Gastrocnemius medialis (tissue), 4 donors: ENCODE measurements around the gene JOSD2. TPM values are rescaled to one million over a fixed set of nuclear protein-coding genes. Genes with fewer than 3 reads are reported as not detected.

ENCODE experiments used
- ATAC-seq, 2 donors: fragments of 150-250 bp; one replicate each; pipeline ENCODE4 v1.9.1; 2016
- DNase-seq, 2 donors: peaks; one replicate each; pipeline ENCODE4 v3.0.0-alpha.2; 2019
- H3K27ac ChIP-seq, 4 donors: fragments of 200-600 bp; sonication (generic); 1 replicate in 1 of 4; 2 replicates in 3 of 4; pipeline ENCODE4 v1.5.1; 2016 to 2018; ENCODE audit warnings: mild to moderate bottlenecking in 2 of 4, moderate library complexity in 1 of 4
- H3K27me3 ChIP-seq, 3 donors: fragments of 200-600 bp; sonication (generic) in 2 of 3; 1 replicate in 1 of 3; 2 replicates in 2 of 3; pipeline versions ENCODE4 v1.5.1 to v1.6.0; 2016 to 2019; ENCODE audit warnings: mild to moderate bottlenecking in 1 of 3, moderate library complexity in 1 of 3
- H3K36me3 ChIP-seq, 2 donors: fragments of 200-600 bp; sonication (generic) in 1 of 2; one replicate each; pipeline ENCODE4 v1.5.1; 2017 to 2018
- H3K4me1 ChIP-seq, 2 donors: fragments of 200-600 bp; sonication (generic) in 1 of 2; one replicate each; pipeline ENCODE4 v1.5.1; 2016 to 2017; ENCODE audit warnings: mild to moderate bottlenecking in 2 of 2
- H3K4me3 ChIP-seq, 4 donors: fragments of 200-600 bp; sonication (generic) in 3 of 4; 1 replicate in 1 of 4; 2 replicates in 3 of 4; pipeline ENCODE4 v1.5.1; 2016 to 2019; ENCODE audit warnings: mild to moderate bottlenecking in 2 of 4
- H3K9me3 ChIP-seq, 3 donors: fragments of 200-600 bp; sonication (generic) in 2 of 3; 1 replicate in 1 of 3; 2 replicates in 2 of 3; pipeline ENCODE4 v1.5.1; 2016 to 2019
- CTCF ChIP-seq, 5 experiments: fragments of 450-650 bp in 3 of 5; fragments of 200-600 bp in 2 of 5; sonication (generic) in 2 of 5; IDR thresholded peaks in 4 of 5; conservative IDR thresholded peaks in 1 of 5; 1 replicate in 4 of 5; 2 replicates in 1 of 5; pipeline ENCODE4 v1.5.1; 2016 to 2019; ENCODE audit warnings: antibody characterized with exemption in 5 of 5, mild to moderate bottlenecking in 3 of 5, moderate library complexity in 3 of 5
- POLR2A ChIP-seq, 2 donors: fragments of 450-650 bp; IDR thresholded peaks; one replicate each; pipeline ENCODE4 v1.6.1; 2017; ENCODE audit warnings: antibody characterized with exemption in 2 of 2, mild to moderate bottlenecking in 2 of 2, moderate library complexity in 2 of 2
- in situ Hi-C, 4 donors: fragments of 200-750 bp; cut with MboI; loops; one replicate each; pipeline versions ENCODE4 v1.15.0 to v1.8.0; 2017; ENCODE audit warnings: low sequenced_read_pairs in 4 of 4
- intact Hi-C: fragments of 100-400 bp; cut with DNase I; formaldehyde crosslinking; loops from one replicate; pipeline ENCODE4 v1.15.1; 2023; ENCODE audit warnings: low total_unique reads
- total RNA-seq, 4 donors: library from RNA; depleted of rRNA; stranded (reverse); fragments of >200 nt; gene quantifications; one replicate each; pipeline versions ENCODE4 v1.1.0 to v1.2.3, GENCODE V29; 2016

JOSD2 gene
- total RNA-seq, 4 donors from 2014 or later, result 22.1 to 36.9 (median 27.8) TPM

- ATAC-seq (no peak), DNase-seq (no peak)
- Histone ChIP-seq H3K4me3 (no peak overlapping the region), H3K36me3 (no peaks in the 10 kb centered on the region), H3K9me3 (no peaks in the 10 kb centered on the region), H3K27ac (no peak overlapping the region), H3K4me1 (no peaks in the 10 kb centered on the region), H3K27me3 (peaks cover 0 to 8% (median 4%) of the 10 kb centered on the region in 3 donors)
- TF ChIP-seq POLR2A (IDR thresholded peaks at IDR 0.05) (no peak), CTCF (IDR thresholded peaks at IDR 0.05 in 4 of 5, conservative IDR thresholded peaks at IDR 0.05 in 1 of 5) (no peak)
- intact Hi-C loops (loop anchor here (10.0 kb wide), 1 partner anchor 288 kb away; no protein-coding TSS in a partner anchor), in situ Hi-C loops (no loop called here)
These were observed 5.5 kb upstream of the JOSD2 start for GRCh38 chr19:50516456-50516855.

- Histone ChIP-seq H3K36me3 (no peaks in the 10 kb centered on the region), H3K9me3 (no peaks in the 10 kb centered on the region), H3K27ac (no peak overlapping the region), H3K4me3 (no peak overlapping the region), H3K4me1 (peaks cover 4 to 5% of the 10 kb centered on the region in 2 donors), H3K27me3 (peaks cover 0 to 8% (median 4%) of the 10 kb centered on the region in 3 donors)
- TF ChIP-seq CTCF (IDR thresholded peaks at IDR 0.05 in 4 of 5, conservative IDR thresholded peaks at IDR 0.05 in 1 of 5) (no peak), POLR2A (IDR thresholded peaks at IDR 0.05) (no peak)
- intact Hi-C loops, result loop anchor here (10.0 kb wide), 1 partner anchor 290 kb away; no protein-coding TSS in a partner anchor
- in situ Hi-C loops, result no loop called here
- DNase-seq, result no peak
- ATAC-seq, result no peak
These were observed 4.2 kb upstream of the JOSD2 start for GRCh38 chr19:50515168-50515561.

- Histone ChIP-seq H3K4me1 (peaks cover 7 to 9% of the 10 kb centered on the region in 2 donors), H3K27me3 (peaks cover 0 to 8% (median 4%) of the 10 kb centered on the region in 3 donors), H3K27ac (no peak overlapping the region), H3K9me3 (no peaks in the 10 kb centered on the region), H3K36me3 (no peaks in the 10 kb centered on the region), H3K4me3 (no peak overlapping the region)
- in situ Hi-C loops, result no loop called here
- intact Hi-C loops, result loop anchor here (5.0 to 10.0 kb wide), 2 partner anchors 290 to 853 kb away; partner anchors contain the start of genes CLDND2 and ETFB
- ATAC-seq (no peak), DNase-seq (no peak)
- no peak for TF ChIP-seq CTCF (IDR thresholded peaks at IDR 0.05 in 4 of 5, conservative IDR thresholded peaks at IDR 0.05 in 1 of 5)
- no peak for TF ChIP-seq POLR2A (IDR thresholded peaks at IDR 0.05)
These were observed 3.6 kb upstream of the JOSD2 start for GRCh38 chr19:50514346-50515167.

GRCh38 chr19:50513746-50514345 lies 2.9 kb upstream of the JOSD2 start, which contains the start of gene ASPDH:
ASPDH (minus strand) TSS chr19:50513913; CDS start chr19:50513823, 90 bp downstream.
- H3K27ac ChIP-seq, result no peak within 1 kb of the TSS
- no peaks in the 10 kb centered on the region for H3K36me3 ChIP-seq
- H3K9me3 ChIP-seq, result no peaks in the 10 kb centered on the region
- TF ChIP-seq CTCF (IDR thresholded peaks at IDR 0.05 in 4 of 5, conservative IDR thresholded peaks at IDR 0.05 in 1 of 5) (no peak), POLR2A (IDR thresholded peaks at IDR 0.05) (no peak)
- peaks cover 0 to 8% (median 4%) of the 10 kb centered on the region in 3 donors for H3K27me3 ChIP-seq
- no peak for ATAC-seq
- intact Hi-C loops (loop anchor here (5.0 to 10.0 kb wide), 2 partner anchors 291 to 853 kb away; partner anchors contain the start of genes CLDND2 and ETFB), in situ Hi-C loops (no loop called here)
- peaks cover 7 to 13% of the 10 kb centered on the region in 2 donors for H3K4me1 ChIP-seq
- DNase-seq, result no peak
- no peak within 1 kb of the TSS for H3K4me3 ChIP-seq
